ENCODE measurements around the gene BTNL9.

GRCh38 chr5:181071257-181071656 is 31.2 kb downstream of the BTNL9 start:
- no peak for TF ChIP-seq CTCF (IDR thresholded peaks at IDR 0.05)
- no peak for TF ChIP-seq EZH2phosphoT487 (IDR thresholded peaks at IDR 0.05)
- TF ChIP-seq EZH2 (IDR thresholded peaks at IDR 0.05), result no peak
